ENCODE results near the gene ALPK3. TPM values are rescaled to one million over a fixed set of nuclear protein-coding genes. Genes with fewer than 3 reads are reported as not detected.

Gene ALPK3
- polyA plus RNA-seq, 1 experiment, result 0.06 TPM

- no peak for DNase-seq (ENCODE audit: low read depth)
- TF ChIP-seq, protein P1, sequence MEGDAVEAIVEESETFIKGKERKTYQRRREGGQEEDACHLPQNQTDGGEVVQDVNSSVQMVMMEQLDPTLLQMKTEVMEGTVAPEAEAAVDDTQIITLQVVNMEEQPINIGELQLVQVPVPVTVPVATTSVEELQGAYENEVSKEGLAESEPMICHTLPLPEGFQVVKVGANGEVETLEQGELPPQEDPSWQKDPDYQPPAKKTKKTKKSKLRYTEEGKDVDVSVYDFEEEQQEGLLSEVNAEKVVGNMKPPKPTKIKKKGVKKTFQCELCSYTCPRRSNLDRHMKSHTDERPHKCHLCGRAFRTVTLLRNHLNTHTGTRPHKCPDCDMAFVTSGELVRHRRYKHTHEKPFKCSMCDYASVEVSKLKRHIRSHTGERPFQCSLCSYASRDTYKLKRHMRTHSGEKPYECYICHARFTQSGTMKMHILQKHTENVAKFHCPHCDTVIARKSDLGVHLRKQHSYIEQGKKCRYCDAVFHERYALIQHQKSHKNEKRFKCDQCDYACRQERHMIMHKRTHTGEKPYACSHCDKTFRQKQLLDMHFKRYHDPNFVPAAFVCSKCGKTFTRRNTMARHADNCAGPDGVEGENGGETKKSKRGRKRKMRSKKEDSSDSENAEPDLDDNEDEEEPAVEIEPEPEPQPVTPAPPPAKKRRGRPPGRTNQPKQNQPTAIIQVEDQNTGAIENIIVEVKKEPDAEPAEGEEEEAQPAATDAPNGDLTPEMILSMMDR (IDR thresholded peaks at IDR 0.05; ENCODE audit: insufficient read depth, low read depth, low read length), result no peak
- Histone ChIP-seq H3K4me3 (ENCODE audit: low read depth, low read length) (no peak within 1 kb of the TSS), H3K36me3 (ENCODE audit: control insufficient read depth, insufficient read depth, low read length) (no peaks in the 10 kb centered on the region), H3K27me3 (ENCODE audit: control insufficient read depth, insufficient read depth, low read length) (peaks cover 5% of the 10 kb centered on the region; the same call in 1 of the 2 replicates)
- CTCF ChIA-PET, result interaction anchor here (0.8 to 1.1 kb wide), 2 partner anchors 27 to 230 kb away, joined by 3 read pairs; partner anchors contain the start of gene WDR73
- POLR2A ChIA-PET, result no interaction called here
Observed at GRCh38 chr15:84883916-84884781, 67.0 kb downstream of the ALPK3 start, which contains the start of gene SLC28A1. Gene SLC28A1, plus strand, starts transcription at chr15:84884662. Its CDS starts 3,099 bp downstream, at chr15:84887761.

GRCh38 chr15:84885801-84886200 is 68.6 kb downstream of the ALPK3 start:
- DNase-seq (ENCODE audit: low read depth), result no peak
- Histone ChIP-seq H3K27me3 (ENCODE audit: control insufficient read depth, insufficient read depth, low read length) (peaks cover 5% of the 10 kb centered on the region; the same call in 1 of the 2 replicates), H3K36me3 (ENCODE audit: control insufficient read depth, insufficient read depth, low read length) (no peaks in the 10 kb centered on the region), H3K4me3 (ENCODE audit: low read depth, low read length) (no peak overlapping the region)
- ChIA-PET POLR2A (no interaction called here), CTCF (interaction anchor here (0.9 kb wide), 1 partner anchor 17 kb away, joined by 4 read pairs; no protein-coding TSS in a partner anchor)
- TF ChIP-seq, protein P1 (IDR thresholded peaks at IDR 0.05; ENCODE audit: insufficient read depth, low read depth, low read length), result no peak

DNA sequence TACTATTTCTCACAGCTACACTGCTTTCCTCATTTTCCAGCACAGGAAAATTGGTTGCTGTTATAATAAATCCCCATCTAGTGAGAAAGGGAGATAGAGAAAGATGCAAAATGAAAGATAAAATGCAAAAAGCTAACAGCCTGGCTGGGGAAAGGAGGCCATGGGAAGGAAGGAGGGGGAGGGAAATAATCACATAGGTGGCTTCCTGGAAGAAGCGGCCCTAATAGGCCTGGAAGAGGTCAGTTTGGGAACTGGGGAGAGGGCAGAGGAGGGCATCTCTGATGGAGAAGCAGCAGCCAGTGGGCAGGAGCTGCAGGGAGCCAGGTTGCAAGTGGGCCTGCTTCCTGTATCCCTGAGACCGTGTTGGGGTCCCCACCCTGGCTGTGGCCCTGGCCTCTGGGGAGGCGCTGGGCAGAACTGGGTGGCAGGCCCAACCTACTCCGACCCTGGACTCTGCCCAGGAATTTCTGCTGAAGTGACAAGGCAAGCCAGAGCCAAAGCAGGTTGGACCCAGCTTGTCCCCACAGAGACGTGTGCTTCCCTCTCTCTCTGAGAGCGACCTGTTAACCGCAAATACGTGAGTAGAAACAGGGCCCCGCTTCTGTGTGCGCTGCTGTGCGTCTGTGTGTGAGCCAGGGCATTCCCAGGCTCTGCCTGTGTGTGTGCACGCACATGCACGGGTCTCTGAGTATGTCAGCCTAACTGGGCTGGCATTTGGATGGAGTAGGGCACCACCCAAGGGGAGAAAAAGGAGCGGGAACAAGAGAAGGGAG is 69.2 kb downstream of the ALPK3 start:
- ChIA-PET CTCF (interaction anchor here (0.9 kb wide), 2 partner anchors 16 to 246 kb away, joined by 3 to 4 read pairs; no protein-coding TSS in a partner anchor), POLR2A (no interaction called here)
- TF ChIP-seq, protein P1 (IDR thresholded peaks at IDR 0.05; ENCODE audit: insufficient read depth, low read depth, low read length), result no peak
- Histone ChIP-seq H3K4me3 (ENCODE audit: low read depth, low read length) (no peak overlapping the region), H3K36me3 (ENCODE audit: control insufficient read depth, insufficient read depth, low read length) (no peaks in the 10 kb centered on the region), H3K27me3 (ENCODE audit: control insufficient read depth, insufficient read depth, low read length) (peaks cover 5% of the 10 kb centered on the region; the same call in 1 of the 2 replicates)
- DNase-seq (ENCODE audit: low read depth), result no peak

DNA sequence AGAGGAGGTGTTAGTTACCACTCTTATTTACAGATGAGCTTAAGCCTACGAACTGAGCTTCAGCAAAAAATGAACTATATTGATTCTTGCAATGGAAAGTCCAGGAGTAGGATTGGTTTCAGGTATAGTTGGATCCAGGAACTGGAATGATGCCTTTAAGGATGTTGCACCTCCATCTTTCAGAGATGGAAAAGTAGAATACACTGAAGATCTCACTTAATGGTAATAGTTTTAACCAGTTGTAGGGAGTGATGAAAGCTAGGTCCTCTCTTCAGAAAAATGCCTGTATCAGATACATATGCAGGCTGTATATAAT is 69.8 kb downstream of the ALPK3 start:
- H3K36me3 ChIP-seq (ENCODE audit: control insufficient read depth, insufficient read depth, low read length), result no peaks in the 10 kb centered on the region
- CTCF ChIA-PET, result interaction anchor here (0.9 kb wide), 1 partner anchor 246 kb away, joined by 3 read pairs; no protein-coding TSS in a partner anchor
- DNase-seq (ENCODE audit: low read depth), result no peak
- peaks cover 5% of the 10 kb centered on the region; the same call in 1 of the 2 replicates for H3K27me3 ChIP-seq (ENCODE audit: control insufficient read depth, insufficient read depth, low read length)
- TF ChIP-seq, protein P1 (IDR thresholded peaks at IDR 0.05; ENCODE audit: insufficient read depth, low read depth, low read length), result no peak
- POLR2A ChIA-PET, result no interaction called here
- no peak overlapping the region for H3K4me3 ChIP-seq (ENCODE audit: low read depth, low read length)

- DNase-seq (ENCODE audit: low read depth), result no peak
Observed at GRCh38 chr15:84887938-84888337, 70.8 kb downstream of the ALPK3 start.

More at GRCh38 chr15:84887938-84888337, 70.8 kb downstream of the ALPK3 start:
- H3K36me3 ChIP-seq (ENCODE audit: control insufficient read depth, insufficient read depth, low read length), result no peaks in the 10 kb centered on the region
- peaks cover 5% of the 10 kb centered on the region; the same call in 1 of the 2 replicates for H3K27me3 ChIP-seq (ENCODE audit: control insufficient read depth, insufficient read depth, low read length)
- TF ChIP-seq, protein P1 (IDR thresholded peaks at IDR 0.05; ENCODE audit: insufficient read depth, low read depth, low read length), result no peak
- ChIA-PET CTCF (no interaction called here), POLR2A (no interaction called here)
- H3K4me3 ChIP-seq (ENCODE audit: low read depth, low read length), result no peak overlapping the region
